ENCODE results near the gene ZCCHC2.

ZCCHC2 gene

DNA sequence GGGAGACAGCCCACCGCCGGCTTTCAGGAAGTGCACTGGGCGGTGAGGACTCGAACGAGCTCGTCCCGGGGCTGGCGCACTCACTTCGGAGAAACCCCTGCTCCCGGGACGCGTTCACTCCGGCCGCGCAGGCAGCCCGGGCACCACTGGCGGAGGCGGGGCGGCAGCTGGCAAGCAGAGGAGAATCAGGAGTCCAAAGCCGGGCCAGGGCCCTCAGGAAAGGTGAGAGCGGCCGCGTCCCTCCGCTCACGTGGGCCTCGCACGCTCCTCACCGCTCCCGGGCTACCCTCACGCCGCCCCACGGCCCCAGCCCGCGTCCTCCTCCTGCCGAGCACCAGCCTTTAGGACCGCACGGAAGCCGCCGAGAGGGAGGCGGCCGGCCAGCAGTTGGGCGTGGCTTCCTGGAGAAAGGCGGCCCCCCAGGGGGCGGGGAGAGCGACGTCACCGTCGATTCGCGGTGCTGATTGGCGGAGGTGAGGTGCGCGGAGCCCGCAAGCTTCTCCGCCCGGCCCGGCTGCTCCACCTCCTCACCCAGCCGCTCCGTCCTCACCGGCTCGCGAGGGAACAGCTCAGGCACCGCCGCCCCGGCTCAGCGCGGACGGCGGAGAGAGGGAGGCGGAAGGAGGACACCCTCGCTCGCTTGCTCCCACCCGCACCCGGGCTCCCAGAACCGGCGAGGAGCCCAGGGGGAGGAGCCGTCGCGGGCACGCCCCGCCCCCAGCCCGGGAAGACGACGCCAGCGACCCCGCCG lies at the start of gene ZCCHC2:
TSS of gene ZCCHC2 (plus strand) at position 522 of the 751 bp plus-strand sequence. CDS start 400 bp downstream, outside the sequence.
- Histone ChIP-seq H3K79me2 (ENCODE audit: insufficient read depth, low read depth) (peaks cover 33% of the 10 kb centered on the region), H3K4me3 (IDR thresholded peaks at IDR 0.05; ENCODE audit: insufficient read depth, low read depth, low read length) (no peak within 1 kb of the TSS), H2AFZ (ENCODE audit: low read depth) (peak within 1 kb of the TSS; percentile 93), H3K4me1 (ENCODE audit: low read depth, poor library complexity, severe bottlenecking) (peaks cover 22% of the 10 kb centered on the region), H3K27me3 (ENCODE audit: insufficient read depth, low read depth) (peaks cover 7% of the 10 kb centered on the region; the same call in 1 of the 2 replicates), H3K4me2 (peak within 1 kb of the TSS; percentile 88), H4K20me1 (ENCODE audit: insufficient read depth) (no peaks in the 10 kb centered on the region), H3K27ac (peak within 1 kb of the TSS; percentile 64), H3K36me3 (ENCODE audit: insufficient read depth) (no peaks in the 10 kb centered on the region), H3K9ac (peak within 1 kb of the TSS; percentile 67)
- TF ChIP-seq CTCF (conservative IDR thresholded peaks at IDR 0.05; ENCODE audit: low read depth, low read length) = no peak

- Histone ChIP-seq H4K20me1 (ENCODE audit: insufficient read depth) (no peaks in the 10 kb centered on the region), H3K4me2 (no peak overlapping the region), H3K36me3 (ENCODE audit: insufficient read depth) (no peaks in the 10 kb centered on the region), H2AFZ (ENCODE audit: low read depth) (no peak overlapping the region), H3K27me3 (ENCODE audit: insufficient read depth, low read depth) (no peaks in the 10 kb centered on the region), H3K27ac (no peak overlapping the region), H3K4me1 (ENCODE audit: low read depth, poor library complexity, severe bottlenecking) (no peaks in the 10 kb centered on the region), H3K9ac (no peak overlapping the region), H3K79me2 (ENCODE audit: insufficient read depth, low read depth) (no peaks in the 10 kb centered on the region), H3K4me3 (IDR thresholded peaks at IDR 0.05; ENCODE audit: insufficient read depth, low read depth, low read length) (no peak overlapping the region)
- TF ChIP-seq CTCF (conservative IDR thresholded peaks at IDR 0.05; ENCODE audit: low read depth, low read length) = no peak
Observed at GRCh38 chr18:62479574-62479973, 43.3 kb upstream of the ZCCHC2 start.

DNA sequence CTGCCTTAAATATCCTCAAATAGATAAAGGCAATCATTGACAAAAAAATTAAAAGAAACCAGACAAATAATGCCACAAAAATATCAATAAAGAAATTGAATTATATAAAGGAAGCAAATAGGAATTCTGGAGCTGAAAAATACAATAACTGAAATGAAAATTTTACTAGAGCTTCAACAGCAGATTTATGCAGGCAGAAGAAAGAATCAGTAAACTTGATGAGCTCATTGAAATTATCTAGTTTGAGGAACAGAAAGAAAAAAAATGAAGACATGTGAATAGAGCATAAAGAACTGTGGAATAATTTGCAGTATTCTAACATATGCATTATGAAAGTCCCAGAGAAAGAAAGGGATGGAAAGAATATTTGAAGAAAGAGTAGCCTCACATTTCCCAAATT lies 41.9 kb upstream of the ZCCHC2 start:
- no peaks in the 10 kb centered on the region for H3K36me3 ChIP-seq (ENCODE audit: insufficient read depth)
- H3K79me2 ChIP-seq (ENCODE audit: insufficient read depth, low read depth) = no peaks in the 10 kb centered on the region
- no peaks in the 10 kb centered on the region for H4K20me1 ChIP-seq (ENCODE audit: insufficient read depth)
- H3K27ac ChIP-seq = no peak overlapping the region
- H3K9ac ChIP-seq = no peak overlapping the region
- H3K4me3 ChIP-seq (IDR thresholded peaks at IDR 0.05; ENCODE audit: insufficient read depth, low read depth, low read length) = no peak overlapping the region
- H2AFZ ChIP-seq (ENCODE audit: low read depth) = no peak overlapping the region
- H3K4me1 ChIP-seq (ENCODE audit: low read depth, poor library complexity, severe bottlenecking) = no peaks in the 10 kb centered on the region
- no peak for TF ChIP-seq CTCF (conservative IDR thresholded peaks at IDR 0.05; ENCODE audit: low read depth, low read length)
- H3K27me3 ChIP-seq (ENCODE audit: insufficient read depth, low read depth) = no peaks in the 10 kb centered on the region
- no peak overlapping the region for H3K4me2 ChIP-seq

GRCh38 chr18:62484941-62485340 lies 37.9 kb upstream of the ZCCHC2 start:
- no peak for TF ChIP-seq CTCF (conservative IDR thresholded peaks at IDR 0.05; ENCODE audit: low read depth, low read length)
- H4K20me1 ChIP-seq (ENCODE audit: insufficient read depth) = no peaks in the 10 kb centered on the region
- H3K27ac ChIP-seq = no peak overlapping the region
- H3K4me1 ChIP-seq (ENCODE audit: low read depth, poor library complexity, severe bottlenecking) = no peaks in the 10 kb centered on the region
- no peaks in the 10 kb centered on the region for H3K79me2 ChIP-seq (ENCODE audit: insufficient read depth, low read depth)
- H3K27me3 ChIP-seq (ENCODE audit: insufficient read depth, low read depth) = no peaks in the 10 kb centered on the region
- no peaks in the 10 kb centered on the region for H3K36me3 ChIP-seq (ENCODE audit: insufficient read depth)
- no peak overlapping the region for H3K9ac ChIP-seq
- H3K4me3 ChIP-seq (IDR thresholded peaks at IDR 0.05; ENCODE audit: insufficient read depth, low read depth, low read length) = no peak overlapping the region
- H3K4me2 ChIP-seq = no peak overlapping the region
- H2AFZ ChIP-seq (ENCODE audit: low read depth) = no peak overlapping the region

Measured in KMS-11 (cell line).